D721Med (cell line): Measurements from ENCODE around the gene EML6.
"Not testable (repeated sequence)": the region's sequence is repeated elsewhere in the genome, so short reads cannot be mapped to it uniquely, and the experiment has no call there.

Experiments
- DNase-seq: peaks from one replicate; pipeline ENCODE4 v3.0.0; 2011; ENCODE audit warnings: low spot score; ENCODE audit not compliant: insufficient read length
- FAIRE-seq: peaks from 2 replicates; lab custom pipeline; 2011; peaks lifted over from hg19 to GRCh38; lab: Jason Lieb, UNC
- CTCF ChIP-seq: IDR thresholded peaks from 2 replicates; pipeline ENCODE4 v1.5.1; 2012; ENCODE audit warnings: mild to moderate bottlenecking, control low read depth; ENCODE audit not compliant: insufficient read depth; ENCODE audit errors: missing control alignments

Gene EML6

GRCh38 chr2:54836477-54836876 is 113.0 kb downstream of the EML6 start:
- FAIRE-seq (no peak), DNase-seq (no peak)
- TF ChIP-seq CTCF = no peak

GRCh38 chr2:54838585-54839035 is 115.1 kb downstream of the EML6 start:
- peak; percentile 86 for TF ChIP-seq CTCF
- FAIRE-seq (peak; percentile 92), DNase-seq (no peak)

- no peak for TF ChIP-seq CTCF
- FAIRE-seq (no peak), DNase-seq (no peak)
These were observed 116.2 kb downstream of the EML6 start for GRCh38 chr2:54839461-54840255.

GRCh38 chr2:54840559-54841468 is 117.4 kb downstream of the EML6 start:
- no peak for TF ChIP-seq CTCF
- no peak for DNase-seq
- FAIRE-seq = no peak

- not testable (repeated sequence) for DNase-seq, FAIRE-seq
These were observed 118.0 kb downstream of the EML6 start for GRCh38 chr2:54841500-54841899.

GRCh38 chr2:54845094-54845493 is 121.6 kb downstream of the EML6 start:
- no peak for TF ChIP-seq CTCF
- DNase-seq (no peak), FAIRE-seq (no peak)

- no peak for FAIRE-seq
- no peak for DNase-seq
- no peak for TF ChIP-seq CTCF
These were observed 122.1 kb downstream of the EML6 start for GRCh38 chr2:54845514-54845913.
